Activated CD8-positive, alpha-beta memory T cell treated with anti-CD3 and anti-CD28 coated beads for 4 hours (primary cell): Measurements from ENCODE around the gene EML1.

Experiments
- DNase-seq, 2 donors: peaks; one replicate each; pipeline ENCODE4 v3.0.0-alpha.2; 2020; ENCODE audit warnings: low read depth in 2 of 2

EML1 gene

DNA sequence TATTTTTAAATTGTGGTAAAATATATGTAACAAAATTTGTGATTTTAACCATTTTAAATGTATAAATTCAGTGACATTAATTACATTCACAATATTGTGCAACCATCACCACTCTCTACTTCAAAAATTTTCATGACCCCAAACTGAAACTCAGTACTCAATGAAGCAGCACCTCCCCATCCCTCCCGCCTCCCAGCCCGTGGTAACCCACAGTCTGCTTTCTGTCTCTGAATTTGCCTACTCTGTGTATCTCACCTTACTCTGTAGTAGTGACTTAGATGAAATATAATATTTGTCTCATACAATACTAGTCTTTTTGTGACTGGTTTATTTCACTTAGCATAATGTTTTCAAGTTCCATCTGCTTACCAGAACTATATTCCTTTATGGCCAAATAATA, 36.2 kb downstream of the EML1 start:
- no peak for DNase-seq

DNA sequence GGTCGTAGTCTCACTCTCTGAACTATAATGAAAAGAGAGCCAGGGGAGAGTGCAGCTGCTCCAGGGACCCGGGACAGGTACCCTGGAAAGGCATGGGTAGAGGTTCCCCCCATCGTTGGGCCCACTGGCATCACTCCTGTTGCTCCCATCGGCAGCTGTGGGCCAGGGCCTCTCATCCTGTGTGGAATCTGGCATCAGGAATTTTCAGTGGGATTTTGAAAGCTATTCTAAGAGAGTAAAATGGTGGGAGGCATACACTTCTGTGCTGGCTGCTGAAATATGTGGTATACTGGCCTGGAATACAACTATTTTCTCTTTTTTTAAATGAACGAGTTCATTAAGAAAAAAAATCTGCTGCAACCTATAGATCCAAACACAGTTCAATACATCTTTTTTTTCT, 38.1 kb downstream of the EML1 start:
- DNase-seq = no peak

GRCh38 chr14:99831903-99832685, 38.9 kb downstream of the EML1 start:
- no peak for DNase-seq

DNA sequence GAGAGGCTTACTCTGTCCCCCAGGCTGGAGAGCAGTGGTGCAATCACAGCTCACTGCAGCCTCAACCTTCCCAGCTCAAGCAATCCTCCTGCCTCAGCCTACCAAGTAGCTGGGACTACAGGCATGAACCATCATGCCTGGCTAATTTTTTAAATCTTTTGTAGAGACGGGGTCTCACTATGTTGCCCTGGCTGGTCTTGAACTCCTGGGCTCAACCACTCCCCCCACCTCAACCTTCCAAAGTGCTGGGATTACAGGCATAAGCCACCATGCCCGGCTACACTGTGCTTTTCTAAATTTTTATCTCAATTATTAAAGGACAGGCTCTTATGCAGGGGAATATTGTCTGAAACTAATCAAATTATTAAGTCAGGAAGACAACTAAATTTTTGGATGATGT, 44.6 kb downstream of the EML1 start:
- no peak for DNase-seq

- no peak for DNase-seq
Observed at GRCh38 chr14:99838639-99839134, 45.5 kb downstream of the EML1 start.

DNA sequence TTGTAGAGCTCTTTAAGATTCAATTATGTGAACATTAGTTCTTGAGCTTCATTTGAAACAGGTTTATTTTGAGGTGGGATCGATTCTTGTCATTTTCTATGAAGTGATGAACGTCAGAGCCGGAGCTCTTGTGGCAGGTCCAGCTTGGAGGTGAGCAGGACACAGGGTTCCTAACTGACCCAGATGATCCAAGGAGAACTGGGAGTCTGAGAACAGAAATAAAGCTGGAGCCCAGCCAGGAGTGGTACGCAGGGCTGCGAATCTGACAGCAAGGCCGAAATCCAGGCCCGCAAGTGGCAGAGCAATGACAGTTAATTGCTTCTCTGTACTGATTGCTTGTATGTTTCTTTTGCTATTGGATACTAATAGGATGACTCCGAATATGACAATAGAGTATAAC, 46.5 kb downstream of the EML1 start:
- no peak for DNase-seq

- no peak for DNase-seq
Observed at GRCh38 chr14:99840265-99840664, 47.1 kb downstream of the EML1 start.

DNA sequence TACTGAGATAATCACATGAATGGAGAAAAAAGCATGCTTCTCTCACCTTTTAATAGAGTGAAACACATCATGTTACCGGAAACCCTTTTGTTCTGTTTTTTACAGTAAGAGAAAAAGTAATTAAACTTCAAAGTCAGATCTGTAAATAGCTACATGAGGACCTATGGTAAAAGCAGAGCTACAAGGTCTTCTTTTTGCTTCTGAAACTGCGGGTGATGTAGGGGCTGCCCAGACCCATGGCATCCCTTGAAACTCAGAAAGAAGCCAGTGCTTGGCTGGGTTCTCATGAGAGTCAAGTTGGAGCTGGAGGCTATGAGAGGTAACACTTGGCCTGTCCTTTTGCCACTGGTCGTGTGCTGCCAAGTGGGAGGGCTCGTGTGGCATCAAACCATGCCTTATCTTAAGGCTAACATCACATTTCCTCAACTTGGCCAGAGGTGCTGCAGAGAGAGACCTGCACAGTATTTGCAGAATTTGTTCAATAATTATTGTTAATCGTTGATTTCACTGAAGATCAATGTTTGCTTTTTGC, 47.6 kb downstream of the EML1 start:
- no peak for DNase-seq

DNA sequence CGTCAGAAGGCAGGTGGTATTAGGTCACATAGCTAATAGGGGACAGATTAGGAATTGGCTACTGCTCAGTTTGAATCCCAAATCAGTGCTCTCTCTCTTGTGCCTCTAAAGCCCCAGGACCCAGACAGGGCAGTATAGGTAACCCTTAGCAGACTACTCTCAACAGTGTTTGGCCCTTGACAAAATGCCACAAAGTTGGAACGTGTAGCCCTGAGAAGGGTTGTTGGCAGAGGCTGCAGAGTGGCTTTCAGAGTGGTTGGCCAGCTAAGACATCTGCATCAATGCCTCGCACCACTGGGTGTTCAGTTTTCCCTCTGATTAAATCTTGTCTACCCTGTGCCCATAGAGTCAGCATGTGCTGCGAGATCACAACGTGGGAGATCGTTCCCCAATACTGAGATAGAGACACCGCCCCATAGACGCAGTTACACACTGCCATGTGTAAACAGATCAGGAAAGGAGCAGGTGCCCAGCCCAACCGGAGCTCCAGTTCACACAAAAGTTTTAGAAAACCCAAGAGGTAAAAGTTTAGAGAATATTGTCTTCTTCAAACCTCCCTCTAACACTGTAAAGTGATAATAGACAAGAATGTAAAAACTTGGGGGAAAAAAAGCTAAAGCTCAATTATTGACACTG, 48.3 kb downstream of the EML1 start:
- DNase-seq = no peak

DNA sequence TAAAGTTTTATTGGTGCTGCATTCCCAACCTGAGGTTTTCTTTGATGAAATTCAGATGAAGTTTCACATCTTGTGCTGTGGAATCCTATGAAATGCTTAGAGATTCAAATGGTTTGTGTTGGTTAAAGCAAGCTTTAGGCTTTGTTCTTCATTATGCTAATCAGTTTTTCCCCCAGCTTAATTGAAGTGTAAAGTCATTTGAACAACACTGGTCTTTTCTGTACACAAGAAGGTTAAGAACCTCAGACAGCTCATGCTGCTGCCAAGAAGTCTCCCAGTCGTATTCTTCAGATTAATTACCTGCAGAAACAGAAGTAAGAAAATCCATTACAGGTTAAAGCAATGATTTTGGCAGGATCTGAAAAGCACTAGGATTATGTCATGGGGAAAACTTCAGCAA, 48.9 kb downstream of the EML1 start:
- no peak for DNase-seq

DNA sequence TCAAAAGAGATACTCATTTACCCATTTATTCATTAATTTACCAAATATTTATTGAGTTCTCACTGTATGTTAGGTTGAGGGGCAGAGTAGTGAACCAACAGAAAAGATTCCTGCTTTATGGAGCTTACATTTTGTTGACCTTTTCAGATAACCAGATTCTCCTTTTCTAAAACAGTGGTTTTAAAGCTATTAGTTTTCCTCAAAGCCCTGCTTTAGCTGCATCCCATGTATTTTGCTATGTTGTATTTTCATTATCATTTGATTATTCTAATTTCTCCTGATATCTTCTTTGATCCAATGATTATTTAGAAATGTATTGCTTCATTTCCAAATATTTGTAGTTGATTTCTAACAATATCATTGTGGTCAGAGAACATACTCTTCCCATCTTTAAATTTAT, 53.6 kb downstream of the EML1 start:
- DNase-seq = no peak

DNA sequence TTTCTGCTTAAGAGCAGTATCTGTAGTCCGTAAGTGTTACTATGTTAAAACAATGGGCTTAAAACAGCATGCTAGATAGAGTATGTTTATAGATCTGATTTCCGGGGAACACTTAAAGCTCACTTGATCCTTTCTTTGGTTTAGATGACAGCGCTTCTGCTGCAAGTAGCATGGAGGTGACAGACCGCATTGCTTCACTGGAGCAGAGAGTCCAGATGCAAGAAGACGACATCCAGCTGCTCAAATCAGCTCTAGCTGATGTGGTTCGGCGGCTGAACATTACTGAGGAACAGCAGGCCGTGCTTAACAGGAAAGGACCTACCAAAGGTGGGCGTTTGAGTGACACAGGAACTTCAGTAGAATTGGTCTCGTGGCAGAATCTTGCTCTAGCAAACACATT, 57.5 kb downstream of the EML1 start:
- DNase-seq = no peak

DNA sequence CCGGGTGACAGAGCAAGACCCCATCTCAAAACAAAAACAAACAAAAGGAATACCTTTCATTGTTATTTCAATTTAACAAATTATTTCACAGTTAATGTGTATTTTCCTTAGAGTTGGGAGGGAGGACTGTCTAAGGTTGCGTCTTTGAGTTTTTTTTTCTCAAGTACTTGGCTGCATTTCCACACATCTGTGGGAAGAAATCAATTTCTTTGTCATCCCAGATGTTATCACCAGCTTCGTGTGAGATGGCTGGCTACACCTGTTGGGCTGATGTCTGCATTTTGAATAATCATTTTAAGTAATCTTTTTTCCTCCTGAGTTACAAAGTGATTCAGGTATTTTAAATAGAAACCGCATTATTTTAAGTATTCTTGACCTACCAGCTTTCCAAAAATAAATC, 59.4 kb downstream of the EML1 start:
- no peak for DNase-seq

- DNase-seq = no peak
Observed at GRCh38 chr14:99853206-99853605, 60.0 kb downstream of the EML1 start.

GRCh38 chr14:99854831-99855230, 61.6 kb downstream of the EML1 start:
- no peak for DNase-seq

DNA sequence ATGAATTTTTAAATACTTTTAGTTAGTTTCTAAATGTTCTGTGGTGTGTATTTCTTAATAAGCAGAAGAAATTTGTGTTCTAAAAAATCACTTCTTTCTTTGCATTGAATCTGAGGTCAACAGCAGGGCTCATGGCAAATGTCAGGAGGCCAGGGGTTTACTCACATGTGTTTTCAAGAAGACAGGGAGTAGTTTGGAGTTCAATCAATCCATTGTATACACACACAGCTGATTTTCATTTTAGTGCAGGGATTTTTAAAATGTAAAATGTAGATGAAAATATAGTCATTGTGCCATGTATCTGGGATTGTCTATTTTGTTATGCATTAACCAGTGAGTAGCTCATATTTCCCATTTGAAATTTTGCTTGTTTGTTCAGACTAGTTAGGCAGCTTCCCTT, 62.1 kb downstream of the EML1 start:
- DNase-seq = no peak

DNA sequence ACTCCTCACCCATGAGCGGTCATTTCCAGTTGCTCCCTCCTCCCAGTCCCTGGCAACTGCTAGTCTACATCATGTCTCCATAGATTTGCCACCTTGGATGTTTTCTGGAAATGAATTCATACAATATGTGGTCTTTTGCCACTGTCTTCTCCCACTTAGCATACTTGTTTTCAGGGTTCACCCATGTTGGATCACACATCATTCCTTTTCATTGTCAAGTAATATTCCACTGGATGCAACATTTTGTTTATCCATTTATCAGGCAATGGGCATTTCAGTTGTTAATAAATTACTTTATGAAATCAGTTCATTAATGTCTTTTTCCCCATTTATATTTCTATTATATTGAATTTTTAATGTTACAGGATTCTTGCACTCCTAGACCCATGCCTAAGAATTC, 64.3 kb downstream of the EML1 start:
- no peak for DNase-seq

GRCh38 chr14:99860219-99860618, 67.0 kb downstream of the EML1 start:
- no peak for DNase-seq

GRCh38 chr14:99862136-99862535, 68.9 kb downstream of the EML1 start:
- DNase-seq = no peak

DNA sequence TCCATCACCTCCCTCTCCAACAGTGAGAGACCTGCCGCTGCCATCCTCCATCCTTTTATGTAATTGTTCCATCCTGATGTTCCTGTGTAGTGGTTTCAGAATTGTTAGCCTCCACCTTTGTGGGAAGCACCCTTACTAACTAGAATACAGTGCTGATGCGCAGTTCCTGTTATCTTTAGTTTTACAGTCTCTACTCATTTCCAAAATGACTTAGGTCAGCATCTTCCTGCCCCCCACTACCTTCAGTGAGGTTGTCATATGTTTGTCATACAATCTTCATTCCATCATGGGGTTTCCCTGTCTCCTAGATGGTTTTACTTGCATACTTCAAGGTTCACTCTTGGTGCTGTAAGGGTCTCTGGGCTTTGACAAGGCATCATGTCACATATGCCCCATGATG, 69.8 kb downstream of the EML1 start:
- no peak for DNase-seq

GRCh38 chr14:99865408-99865807, 72.2 kb downstream of the EML1 start:
- no peak for DNase-seq

DNA sequence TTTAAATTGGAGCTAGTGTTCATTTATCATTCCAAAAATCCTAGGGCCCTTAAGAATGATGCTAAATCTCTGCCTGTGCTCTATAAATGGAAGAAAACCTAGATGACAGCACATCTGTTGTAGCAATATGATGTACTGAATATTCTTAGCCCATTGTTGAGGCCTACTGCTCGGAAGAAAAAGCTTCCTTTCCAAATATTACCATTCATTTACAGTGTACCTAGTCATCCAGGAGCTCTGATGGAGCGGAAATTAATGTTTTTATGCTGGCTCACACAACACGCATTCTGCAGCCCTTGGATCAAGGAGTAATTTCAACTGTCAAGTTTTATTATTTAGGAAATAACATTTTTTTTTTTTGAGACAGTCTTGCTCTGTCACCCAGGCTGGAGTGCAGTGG, 77.4 kb downstream of the EML1 start:
- no peak for DNase-seq

- DNase-seq = no peak
Observed at GRCh38 chr14:99871771-99872170, 78.6 kb downstream of the EML1 start.
